Progenitor cell of endocrine pancreas (in vitro differentiated cells): ENCODE measurements around the gene TTC14. TPM values are rescaled to one million over a fixed set of nuclear protein-coding genes. Genes with fewer than 3 reads are reported as not detected.
A peak's percentile ranks its signal among the peaks of the same experiment; 100 is the strongest.

ENCODE experiments used
- DNase-seq: peaks from one replicate; pipeline ENCODE4 v3.0.0; 2021; ENCODE audit warnings: low spot score; ENCODE audit not compliant: unreplicated experiment
- H3K27ac Mint-ChIP-seq: 2 replicates; pipeline ENCODE4 v1.8.0; 2021; ENCODE audit warnings: mild to moderate bottlenecking, moderate library complexity, mixed read lengths
- H3K27me3 Mint-ChIP-seq: 2 replicates; pipeline ENCODE4 v1.8.0; 2021; ENCODE audit warnings: mixed read lengths
- H3K36me3 Mint-ChIP-seq: 2 replicates; pipeline ENCODE4 v1.8.0; 2022; ENCODE audit warnings: mixed read lengths; ENCODE audit not compliant: insufficient read depth
- H3K4me1 Mint-ChIP-seq: 2 replicates; pipeline ENCODE4 v1.8.0; 2021; ENCODE audit warnings: low read depth, mixed read lengths
- H3K4me3 Mint-ChIP-seq: 2 replicates; pipeline ENCODE4 v1.8.0; 2021; ENCODE audit warnings: low read depth, mild to moderate bottlenecking, moderate library complexity, mixed read lengths
- H3K9me3 Mint-ChIP-seq: 2 replicates; pipeline ENCODE4 v1.8.0; 2021; ENCODE audit warnings: low read depth, mixed read lengths
- CTCF ChIP-seq: fragments of 200-600 bp; sonication (generic); IDR thresholded peaks from one replicate; pipeline ENCODE4 v1.5.0; 2021; ENCODE audit warnings: antibody characterized with exemption, mild to moderate bottlenecking; ENCODE audit not compliant: unreplicated experiment
- long read RNA-seq: library from polyadenylated mRNA; unstranded; transcript quantifications from one replicate; pipeline ENCODE4 v2.0.0, GENCODE V29; 2020
- total RNA-seq: library from RNA; stranded (reverse); gene quantifications from 2 replicates; pipeline ENCODE4 v1.2.1, GENCODE V29; 2021

The TTC14 gene
- 63.6 and 69.6 TPM in 2 replicates for total RNA-seq
- long read RNA-seq, full-length matches to known transcripts: 47 of 141 reads
- long read RNA-seq, partial matches to known transcripts: 48 of 141 reads
- long read RNA-seq, other reads (novel, unspliced or antisense): 46 of 141 reads

- H3K4me1 Mint-ChIP-seq: peaks cover 9% of the 10 kb centered on the region
- H3K27me3 Mint-ChIP-seq: peaks cover 30% of the 10 kb centered on the region
- H3K9me3 Mint-ChIP-seq: no peaks in the 10 kb centered on the region
- peak; percentile 64 for DNase-seq
- H3K4me3 Mint-ChIP-seq: peak within 1 kb of the TSS; percentile 88
- no peak for TF ChIP-seq CTCF
- peaks cover 9% of the 10 kb centered on the region for H3K36me3 Mint-ChIP-seq
- H3K27ac Mint-ChIP-seq: peak within 1 kb of the TSS; percentile 89
Measured at GRCh38 chr3:180601688-180602666, at the start of gene TTC14. Gene TTC14 (plus strand): TSS chr3:180602163. CDS start chr3:180602262, 99 bp downstream.

GRCh38 chr3:180563406-180563805, 38.6 kb upstream of the TTC14 start:
- DNase-seq: no peak
- Mint-ChIP-seq H3K9me3 (peaks cover 14% of the 10 kb centered on the region), H3K27me3 (peaks cover 42% of the 10 kb centered on the region), H3K4me3 (no peak overlapping the region), H3K27ac (no peak overlapping the region), H3K36me3 (peaks cover 1% of the 10 kb centered on the region), H3K4me1 (peaks cover 12% of the 10 kb centered on the region)
- TF ChIP-seq CTCF: no peak

- no peak for TF ChIP-seq CTCF
- DNase-seq: no peak
- Mint-ChIP-seq H3K9me3 (peaks cover 9% of the 10 kb centered on the region), H3K4me3 (no peak overlapping the region), H3K4me1 (peaks cover 12% of the 10 kb centered on the region), H3K27me3 (peaks cover 44% of the 10 kb centered on the region), H3K36me3 (peaks cover under 1% of the 10 kb centered on the region), H3K27ac (no peak overlapping the region)
Measured at GRCh38 chr3:180564676-180565075, 37.3 kb upstream of the TTC14 start.

- Mint-ChIP-seq H3K4me1 (no peaks in the 10 kb centered on the region), H3K4me3 (no peak overlapping the region), H3K27me3 (peaks cover 27% of the 10 kb centered on the region), H3K9me3 (no peaks in the 10 kb centered on the region), H3K27ac (no peak overlapping the region), H3K36me3 (no peaks in the 10 kb centered on the region)
- no peak for DNase-seq
- no peak for TF ChIP-seq CTCF
Measured at GRCh38 chr3:180570238-180570637, 31.7 kb upstream of the TTC14 start.

- H3K4me3 Mint-ChIP-seq: no peak overlapping the region
- no peak for TF ChIP-seq CTCF
- H3K27ac Mint-ChIP-seq: no peak overlapping the region
- H3K36me3 Mint-ChIP-seq: no peaks in the 10 kb centered on the region
- no peaks in the 10 kb centered on the region for H3K9me3 Mint-ChIP-seq
- H3K27me3 Mint-ChIP-seq: peaks cover 14% of the 10 kb centered on the region
- no peak for DNase-seq
- no peaks in the 10 kb centered on the region for H3K4me1 Mint-ChIP-seq
Measured at GRCh38 chr3:180571831-180572598, 29.9 kb upstream of the TTC14 start.
